Activated CD8-positive, alpha-beta T cell treated with anti-CD3 and anti-CD28 coated beads, Interleukin-2, amount 10 ng/mL, durations not matched to agents 7 days and 5 days (primary cell): ENCODE results near the gene BOC. TPM values are rescaled to one million over a fixed set of nuclear protein-coding genes. Genes with fewer than 3 reads are reported as not detected.

Experiments
- ATAC-seq: fragments of 150-1000 bp; cut with Tn5 transposase; one replicate; pipeline ENCODE4 v1.10.0; 2021; ENCODE audit warnings: moderate library complexity
- CTCF ChIA-PET: fragments of 350-600 bp; sonication (Branson Sonifier 250); formaldehyde crosslinking; loops from one replicate; lab custom pipeline; 2021; ENCODE audit warnings: antibody characterized with exemption; lab: Charles Lee
- POLR2A ChIA-PET: fragments of 350-600 bp; sonication (Branson Sonifier 250); formaldehyde crosslinking; loops from one replicate; lab custom pipeline; 2021; ENCODE audit warnings: antibody characterized with exemption; lab: Charles Lee
- DNase-seq: peaks from one replicate; pipeline ENCODE4 v3.0.0-alpha.2; 2020
- H3K27ac Mint-ChIP-seq: one replicate; pipeline ENCODE4 v1.8.0; 2021; ENCODE audit warnings: mild to moderate bottlenecking, mixed read lengths
- H3K27me3 Mint-ChIP-seq: one replicate; pipeline ENCODE4 v1.8.0; 2021; ENCODE audit warnings: low read depth, mixed read lengths
- H3K36me3 Mint-ChIP-seq: one replicate; pipeline ENCODE4 v1.8.0; 2021; ENCODE audit warnings: low read depth, mixed read lengths
- H3K4me1 Mint-ChIP-seq: one replicate; pipeline ENCODE4 v1.8.0; 2021; ENCODE audit warnings: low read depth, mixed read lengths
- H3K4me3 Mint-ChIP-seq: one replicate; pipeline ENCODE4 v1.8.0; 2021; ENCODE audit warnings: mild to moderate bottlenecking, mixed read lengths
- H3K9me3 Mint-ChIP-seq: one replicate; pipeline ENCODE4 v1.8.0; 2022; ENCODE audit warnings: mixed read lengths; ENCODE audit not compliant: insufficient read depth
- total RNA-seq, 2 experiments: library from RNA; stranded (reverse); gene quantifications; one replicate each; pipeline ENCODE4 v1.2.3, GENCODE V29; 2021

The BOC gene, protein sequence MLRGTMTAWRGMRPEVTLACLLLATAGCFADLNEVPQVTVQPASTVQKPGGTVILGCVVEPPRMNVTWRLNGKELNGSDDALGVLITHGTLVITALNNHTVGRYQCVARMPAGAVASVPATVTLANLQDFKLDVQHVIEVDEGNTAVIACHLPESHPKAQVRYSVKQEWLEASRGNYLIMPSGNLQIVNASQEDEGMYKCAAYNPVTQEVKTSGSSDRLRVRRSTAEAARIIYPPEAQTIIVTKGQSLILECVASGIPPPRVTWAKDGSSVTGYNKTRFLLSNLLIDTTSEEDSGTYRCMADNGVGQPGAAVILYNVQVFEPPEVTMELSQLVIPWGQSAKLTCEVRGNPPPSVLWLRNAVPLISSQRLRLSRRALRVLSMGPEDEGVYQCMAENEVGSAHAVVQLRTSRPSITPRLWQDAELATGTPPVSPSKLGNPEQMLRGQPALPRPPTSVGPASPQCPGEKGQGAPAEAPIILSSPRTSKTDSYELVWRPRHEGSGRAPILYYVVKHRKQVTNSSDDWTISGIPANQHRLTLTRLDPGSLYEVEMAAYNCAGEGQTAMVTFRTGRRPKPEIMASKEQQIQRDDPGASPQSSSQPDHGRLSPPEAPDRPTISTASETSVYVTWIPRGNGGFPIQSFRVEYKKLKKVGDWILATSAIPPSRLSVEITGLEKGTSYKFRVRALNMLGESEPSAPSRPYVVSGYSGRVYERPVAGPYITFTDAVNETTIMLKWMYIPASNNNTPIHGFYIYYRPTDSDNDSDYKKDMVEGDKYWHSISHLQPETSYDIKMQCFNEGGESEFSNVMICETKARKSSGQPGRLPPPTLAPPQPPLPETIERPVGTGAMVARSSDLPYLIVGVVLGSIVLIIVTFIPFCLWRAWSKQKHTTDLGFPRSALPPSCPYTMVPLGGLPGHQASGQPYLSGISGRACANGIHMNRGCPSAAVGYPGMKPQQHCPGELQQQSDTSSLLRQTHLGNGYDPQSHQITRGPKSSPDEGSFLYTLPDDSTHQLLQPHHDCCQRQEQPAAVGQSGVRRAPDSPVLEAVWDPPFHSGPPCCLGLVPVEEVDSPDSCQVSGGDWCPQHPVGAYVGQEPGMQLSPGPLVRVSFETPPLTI
- total RNA-seq = not detected

DNA sequence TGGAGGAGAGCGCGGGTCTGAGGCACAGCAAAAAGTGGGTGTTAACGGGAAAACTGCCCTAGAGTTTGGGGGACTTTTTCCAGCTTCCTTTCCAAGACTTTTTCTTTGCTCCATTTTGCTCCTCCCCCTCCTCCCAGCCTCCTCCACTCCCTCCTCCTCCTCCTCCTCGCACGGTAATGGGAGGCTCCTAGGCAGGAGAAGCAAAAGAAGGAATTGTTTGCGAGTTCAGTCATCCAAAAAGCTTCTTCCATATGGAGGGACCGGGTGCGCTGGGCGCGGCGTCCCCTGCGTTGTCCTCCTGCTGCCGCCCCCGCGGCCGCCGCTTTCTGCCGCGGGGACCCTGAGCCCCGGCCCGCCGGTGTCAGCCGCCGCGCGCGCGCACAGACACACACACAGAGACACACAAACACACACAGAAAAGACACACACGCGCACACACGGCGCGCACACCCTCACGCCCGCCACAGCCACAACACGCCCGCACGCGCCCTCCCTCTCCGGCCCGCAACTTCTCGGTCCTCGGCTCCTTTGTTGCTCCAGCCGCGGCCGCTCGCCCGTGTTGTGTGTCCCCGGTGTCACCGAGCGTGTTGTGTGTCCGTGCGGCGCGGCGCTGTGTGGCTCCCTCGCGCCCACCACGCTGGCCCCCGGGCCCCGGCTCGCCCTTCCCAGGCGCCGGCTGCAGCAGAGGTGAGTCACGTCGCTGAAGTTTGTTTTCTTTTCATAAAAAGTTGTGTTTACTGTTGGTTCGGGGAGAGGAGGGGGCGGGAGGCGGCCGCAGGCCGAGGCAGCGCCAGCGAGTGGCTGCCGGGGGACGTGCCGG is at the start of gene BOC:
Gene BOC (plus strand): TSS at position 228 of the 820 bp plus-strand sequence. CDS start 38,246 bp downstream, outside the sequence.
- Mint-ChIP-seq H3K27ac (no peak within 1 kb of the TSS), H3K36me3 (no peaks in the 10 kb centered on the region), H3K4me1 (peaks cover 11% of the 10 kb centered on the region), H3K27me3 (peaks cover 88% of the 10 kb centered on the region), H3K4me3 (peak within 1 kb of the TSS; percentile 68), H3K9me3 (no peaks in the 10 kb centered on the region)
- DNase-seq = no peak
- peak; percentile 41 for ATAC-seq
- POLR2A ChIA-PET = no interaction called here
- CTCF ChIA-PET = interaction anchor here (1.1 kb wide), 1 partner anchor 629 kb away, joined by 3 read pairs; no protein-coding TSS in a partner anchor

DNA sequence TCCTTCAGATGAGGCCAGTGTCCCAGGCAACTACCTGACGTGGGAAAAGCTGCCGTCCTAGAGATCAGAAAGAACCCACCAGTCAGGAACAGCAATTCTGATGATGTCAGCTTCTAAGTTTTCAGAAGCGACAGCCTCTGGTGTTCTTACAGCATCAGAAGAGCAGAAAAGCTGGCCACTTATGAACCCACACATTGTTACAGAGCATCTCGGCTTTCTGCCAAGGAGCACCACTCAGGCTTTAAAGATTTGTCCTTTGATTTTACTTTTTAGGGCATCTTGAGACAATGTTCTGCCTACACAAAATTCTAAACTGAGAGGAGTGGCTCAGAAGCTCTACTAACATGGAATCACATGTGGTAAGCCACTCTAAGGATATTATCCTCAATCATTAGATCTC is 49.7 kb upstream of the BOC start:
- no peaks in the 10 kb centered on the region for H3K4me1 Mint-ChIP-seq
- ChIA-PET POLR2A (no interaction called here), CTCF (no interaction called here)
- H3K36me3 Mint-ChIP-seq = no peaks in the 10 kb centered on the region
- no peaks in the 10 kb centered on the region for H3K9me3 Mint-ChIP-seq
- peaks cover 10% of the 10 kb centered on the region for H3K27me3 Mint-ChIP-seq
- no peak for ATAC-seq
- no peak overlapping the region for H3K4me3 Mint-ChIP-seq
- no peak overlapping the region for H3K27ac Mint-ChIP-seq
- DNase-seq = no peak

DNA sequence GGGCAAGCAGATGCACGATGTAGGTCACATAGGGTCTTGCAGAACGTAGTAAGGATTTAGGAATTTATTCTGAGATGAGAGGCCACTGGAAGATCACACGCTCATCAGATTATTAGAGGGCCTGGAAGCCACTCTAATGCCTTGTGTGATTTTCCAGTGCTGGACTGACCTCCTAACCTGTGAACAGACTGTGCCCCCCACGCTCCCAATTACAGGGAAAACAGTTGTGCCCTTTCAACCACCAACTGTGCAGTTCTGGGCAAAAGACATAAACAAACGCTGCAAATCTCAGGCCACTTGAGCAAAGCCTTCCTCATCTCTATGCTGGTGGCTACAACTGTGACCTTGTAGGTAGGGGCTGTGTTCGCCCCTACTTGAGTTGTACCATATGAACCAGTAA is 48.2 kb upstream of the BOC start:
- peaks cover 10% of the 10 kb centered on the region for H3K27me3 Mint-ChIP-seq

DNA sequence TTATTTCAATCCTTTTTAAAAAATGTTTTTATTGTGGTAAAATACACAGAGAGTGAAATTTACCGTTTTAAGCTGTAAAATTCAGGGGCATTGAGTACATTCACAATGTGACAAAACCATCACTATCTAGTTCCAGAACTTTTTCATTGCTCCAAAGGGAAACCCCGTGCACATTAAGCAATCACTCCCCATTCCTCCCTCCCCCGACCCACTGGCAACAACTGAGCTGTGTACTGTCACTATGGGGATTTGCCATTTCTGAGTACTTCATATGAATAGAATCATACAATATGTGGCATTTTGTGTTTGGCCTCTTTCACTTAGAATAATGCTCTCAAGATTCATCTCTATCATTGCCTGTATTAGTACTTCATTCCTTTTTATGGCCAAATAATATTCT is 45.5 kb upstream of the BOC start:
- no peak for ATAC-seq
- DNase-seq = no peak
- no peak overlapping the region for H3K4me3 Mint-ChIP-seq
- POLR2A ChIA-PET = no interaction called here
- CTCF ChIA-PET = no interaction called here
- H3K27ac Mint-ChIP-seq = no peak overlapping the region
- no peaks in the 10 kb centered on the region for H3K9me3 Mint-ChIP-seq
- no peaks in the 10 kb centered on the region for H3K36me3 Mint-ChIP-seq
- no peaks in the 10 kb centered on the region for H3K4me1 Mint-ChIP-seq
- H3K27me3 Mint-ChIP-seq = peaks cover 8% of the 10 kb centered on the region

More for the DNA sequence above, 48.2 kb upstream of the BOC start:
- Mint-ChIP-seq H3K4me3 (no peak overlapping the region), H3K4me1 (no peaks in the 10 kb centered on the region), H3K36me3 (no peaks in the 10 kb centered on the region), H3K9me3 (no peaks in the 10 kb centered on the region), H3K27ac (no peak overlapping the region)
- CTCF ChIA-PET = no interaction called here
- ATAC-seq (no peak), DNase-seq (no peak)
- POLR2A ChIA-PET = no interaction called here

DNA sequence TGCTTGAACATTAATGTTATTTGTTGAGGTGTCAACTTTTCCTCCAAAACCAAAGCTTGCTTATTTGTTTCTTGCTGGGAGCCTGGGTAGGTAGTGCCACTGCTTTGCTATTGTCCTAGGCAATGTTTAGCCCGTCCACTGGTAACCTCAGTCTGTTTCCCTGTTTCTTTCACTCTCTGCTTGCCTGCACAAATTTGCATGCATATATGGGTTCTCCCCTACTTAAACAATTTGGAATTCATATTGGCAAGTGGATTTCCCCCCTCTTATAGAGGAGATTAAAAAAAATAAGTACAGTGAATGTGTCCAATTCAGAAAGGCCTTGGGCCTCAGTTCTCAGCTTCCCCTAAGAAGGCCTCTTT is 45.0 kb upstream of the BOC start:
- peaks cover 8% of the 10 kb centered on the region for H3K27me3 Mint-ChIP-seq
- H3K4me1 Mint-ChIP-seq = no peaks in the 10 kb centered on the region
- no peak overlapping the region for H3K27ac Mint-ChIP-seq
- H3K9me3 Mint-ChIP-seq = no peaks in the 10 kb centered on the region
- no peak overlapping the region for H3K4me3 Mint-ChIP-seq
- DNase-seq = no peak
- H3K36me3 Mint-ChIP-seq = no peaks in the 10 kb centered on the region
- ChIA-PET POLR2A (no interaction called here), CTCF (no interaction called here)
- no peak for ATAC-seq

DNA sequence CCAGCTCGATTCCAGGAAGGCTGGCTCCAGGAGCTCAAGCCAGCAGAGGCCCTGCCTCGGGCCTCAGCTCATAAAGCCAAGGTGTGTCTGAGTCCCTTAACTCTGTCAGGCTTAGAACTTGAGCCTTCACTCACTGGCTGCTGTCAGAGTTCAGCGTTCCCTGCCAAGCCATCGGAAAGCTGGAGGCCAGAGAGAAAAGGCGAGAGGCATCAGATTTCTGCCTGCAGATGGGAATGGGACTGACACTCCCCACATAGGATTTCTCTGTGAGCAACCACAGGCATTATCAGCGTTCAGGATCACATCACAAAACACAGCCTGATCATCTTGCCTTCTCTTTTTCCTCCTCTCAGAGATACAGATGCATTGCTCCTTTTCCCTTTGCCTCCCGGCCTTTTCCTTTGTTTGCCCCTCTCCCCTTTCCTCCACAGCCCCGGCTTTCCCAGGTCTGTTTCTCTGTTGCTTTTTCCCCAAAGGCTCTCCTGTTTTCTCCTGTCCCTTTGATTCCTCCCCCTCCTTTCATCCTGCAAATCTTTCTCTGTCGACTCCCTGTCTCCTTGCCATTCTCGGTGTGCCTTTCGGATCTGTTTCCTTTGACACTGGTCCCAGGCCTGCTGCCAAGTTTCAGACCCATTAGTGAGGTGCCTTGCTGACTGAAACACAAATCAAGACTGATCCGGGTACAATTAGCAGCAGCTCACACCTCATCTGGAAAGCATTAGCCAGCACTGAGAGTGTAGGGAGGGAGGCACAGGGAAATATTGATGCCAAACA is 44.5 kb upstream of the BOC start:
- Mint-ChIP-seq H3K36me3 (no peaks in the 10 kb centered on the region), H3K4me3 (no peak overlapping the region), H3K4me1 (no peaks in the 10 kb centered on the region), H3K27me3 (peaks cover 10% of the 10 kb centered on the region), H3K9me3 (no peaks in the 10 kb centered on the region), H3K27ac (no peak overlapping the region)
- POLR2A ChIA-PET = interaction anchor here (0.6 kb wide), 1 partner anchor 395 kb away, joined by 3 read pairs; no protein-coding TSS in a partner anchor
- DNase-seq (no peak), ATAC-seq (no peak)
- CTCF ChIA-PET = no interaction called here

DNA sequence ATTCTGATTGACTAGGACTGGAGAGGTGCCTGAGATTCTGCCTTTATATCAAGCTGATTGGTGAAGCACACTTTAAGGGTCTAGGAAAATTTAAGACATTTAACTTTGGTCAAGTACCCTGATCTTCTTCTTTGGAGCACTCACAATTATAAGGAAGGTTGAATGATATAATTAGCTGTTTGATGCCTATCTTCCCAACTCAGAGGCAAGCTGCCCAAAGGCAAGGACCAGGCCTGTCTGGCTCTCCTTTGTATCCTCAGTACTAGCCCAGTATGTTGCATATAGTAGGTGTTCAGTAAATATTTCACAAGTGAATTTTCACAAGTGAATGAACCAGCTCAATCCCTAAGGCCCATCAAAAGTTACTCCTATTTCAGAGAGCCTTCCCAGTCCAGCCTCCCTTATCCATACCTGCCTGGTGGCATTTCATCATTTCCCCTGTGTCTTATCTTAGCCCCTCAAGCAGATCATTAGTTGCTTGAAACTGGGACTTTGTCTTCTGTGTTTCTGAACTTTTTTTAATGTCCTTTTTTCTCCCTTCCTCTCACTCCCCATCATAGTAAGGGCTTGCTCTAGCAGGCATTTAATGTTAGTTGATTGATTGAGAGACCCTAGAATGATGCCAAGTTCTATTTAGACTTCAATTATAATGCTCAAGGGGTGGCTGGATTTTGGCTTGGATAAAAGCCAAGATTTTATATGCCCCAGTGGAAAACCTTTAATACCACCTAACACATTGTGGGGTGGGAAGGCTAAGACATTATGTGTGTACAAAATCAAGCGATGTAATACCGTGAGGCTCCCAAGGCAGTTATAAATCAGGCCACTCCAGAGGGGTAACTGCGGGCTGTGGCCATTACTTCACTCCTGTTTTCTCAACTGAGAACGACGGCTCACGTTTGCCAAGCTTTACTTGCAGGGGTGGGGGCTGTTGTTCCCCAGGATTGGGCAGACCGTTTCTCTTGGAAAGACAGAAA is 43.2 kb upstream of the BOC start:
- Mint-ChIP-seq H3K4me3 (no peak overlapping the region), H3K27me3 (peaks cover 10% of the 10 kb centered on the region), H3K27ac (no peak overlapping the region), H3K9me3 (no peaks in the 10 kb centered on the region), H3K4me1 (no peaks in the 10 kb centered on the region), H3K36me3 (no peaks in the 10 kb centered on the region)
- DNase-seq = no peak
- no peak for ATAC-seq
- ChIA-PET CTCF (no interaction called here), POLR2A (no interaction called here)

DNA sequence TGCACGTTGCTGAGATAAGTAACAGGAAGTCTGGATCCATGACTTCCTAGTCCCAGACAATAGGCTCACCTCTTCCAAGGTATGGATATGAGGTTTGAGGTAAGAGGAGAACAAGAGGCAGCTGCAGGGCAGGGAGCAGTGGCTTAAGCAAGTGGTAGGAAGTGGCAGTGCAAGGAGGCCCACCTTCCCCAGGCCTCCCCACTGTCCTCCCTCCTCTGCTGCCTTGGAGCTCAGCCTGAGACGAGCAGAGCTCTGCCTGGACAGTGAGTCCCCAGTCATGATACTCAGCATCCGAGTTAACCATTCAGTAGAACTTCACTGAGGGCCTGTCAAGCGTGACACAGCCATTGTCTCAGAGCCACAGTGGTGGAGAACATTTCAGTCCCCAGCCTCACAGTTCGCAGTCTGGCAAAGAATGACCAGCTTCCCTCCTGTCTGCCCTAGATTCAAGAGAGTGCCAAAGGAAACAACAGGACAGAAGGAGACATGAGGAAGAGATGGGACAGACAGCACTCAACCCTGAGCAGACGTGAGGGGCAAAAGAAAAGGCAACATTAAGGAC is 41.4 kb upstream of the BOC start:
- Mint-ChIP-seq H3K27me3 (peaks cover 4% of the 10 kb centered on the region), H3K36me3 (no peaks in the 10 kb centered on the region), H3K4me3 (no peak overlapping the region), H3K27ac (no peak overlapping the region), H3K9me3 (no peaks in the 10 kb centered on the region), H3K4me1 (no peaks in the 10 kb centered on the region)
- ChIA-PET POLR2A (interaction anchor here (0.5 kb wide), 1 partner anchor 643 kb away, joined by 3 read pairs; no protein-coding TSS in a partner anchor), CTCF (interaction anchor here (0.9 kb wide), 1 partner anchor 34 kb away, joined by 3 read pairs; no protein-coding TSS in a partner anchor)
- ATAC-seq (no peak), DNase-seq (no peak)

DNA sequence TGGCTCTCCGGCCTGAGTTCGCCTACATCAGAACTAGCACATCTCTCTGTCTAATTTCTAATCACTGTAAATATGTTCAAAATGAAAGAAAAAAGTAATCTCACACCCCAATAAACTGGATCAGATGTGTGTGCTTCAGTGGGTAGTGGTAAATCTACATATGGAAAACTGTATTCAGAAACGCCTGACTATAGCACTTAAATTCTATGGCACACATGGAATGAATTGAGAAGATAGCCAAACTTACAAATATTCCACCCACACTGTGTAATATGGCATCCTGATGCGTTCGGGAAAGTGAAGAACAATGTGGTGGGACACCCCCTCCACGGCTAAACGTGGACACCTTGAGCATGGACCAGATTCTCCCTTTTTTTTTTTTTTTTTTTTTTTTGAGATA is 40.6 kb upstream of the BOC start:
- DNase-seq = no peak
- Mint-ChIP-seq H3K27me3 (peaks cover 3% of the 10 kb centered on the region), H3K36me3 (no peaks in the 10 kb centered on the region), H3K27ac (no peak overlapping the region), H3K4me3 (no peak overlapping the region), H3K4me1 (no peaks in the 10 kb centered on the region), H3K9me3 (no peaks in the 10 kb centered on the region)
- POLR2A ChIA-PET = no interaction called here
- ATAC-seq = no peak
- CTCF ChIA-PET = no interaction called here
